SK-N-SH (cell line): Measurements from ENCODE around the gene ACAT2. TPM values are rescaled to one million over a fixed set of nuclear protein-coding genes. Genes with fewer than 3 reads are reported as not detected.

Experiments used
- CTCF ChIA-PET: fragments of 300-600, 350-600 bp; formaldehyde crosslinking; extraction: SDS; loops from one replicate; lab custom pipeline; 2021; lab: Yijun Ruan, JAX
- POLR2A ChIA-PET: fragments of 350-600 bp; sonication (Branson Sonifier 250); formaldehyde crosslinking; extraction: SDS; loops from one replicate; lab custom pipeline; 2020; ENCODE audit warnings: antibody characterized with exemption, inconsistent platforms; lab: Yijun Ruan, JAX
- DNase-seq: peaks from one replicate; pipeline ENCODE4 v3.0.0; 2012
- H2AFZ ChIP-seq: fragments of 200-600 bp; sonication (generic); 2 replicates; pipeline ENCODE4 v1.8.1; 2016; ENCODE audit warnings: antibody characterized with exemption, mild to moderate bottlenecking, low read depth
- H3F3A ChIP-seq: fragments of 200-600 bp; sonication (generic); replicated peaks from 2 replicates; pipeline ENCODE3; 2016; ENCODE audit warnings: antibody characterized with exemption, mild to moderate bottlenecking; ENCODE audit not compliant: insufficient read depth
- H3K27ac ChIP-seq, 2 experiments: fragments of 200-500 bp in 1 of 2; fragments of 200-600 bp in 1 of 2; sonication (Bioruptor generic) in 1 of 2; sonication (generic), shearing (Covaris generic) in 1 of 2; 2 replicates each; pipeline versions ENCODE4 v1.5.1 to v1.6.1; 2014 to 2016; ENCODE audit warnings: low read depth in 2 of 2, inconsistent platforms in 1 of 2, low read length in 1 of 2, mild to moderate bottlenecking in 1 of 2, mixed read lengths in 1 of 2
- H3K27me3 ChIP-seq: fragments of 200-600 bp; sonication (generic), shearing (Covaris generic); 2 replicates; pipeline ENCODE4 v1.6.1; 2016; ENCODE audit warnings: mixed run types; ENCODE audit not compliant: insufficient read depth
- H3K36me3 ChIP-seq, 2 experiments: fragments of 200-500 bp in 1 of 2; fragments of 200-600 bp in 1 of 2; sonication (Bioruptor generic) in 1 of 2; sonication (generic) in 1 of 2; replicated peaks in 1 of 2; 2 replicates each; pipeline versions ENCODE3 to v1.5.1; 2014 to 2016; ENCODE audit warnings: low read length in 1 of 2, mild to moderate bottlenecking in 1 of 2; ENCODE audit not compliant: insufficient read depth in 2 of 2, control insufficient read depth in 1 of 2
- H3K4me1 ChIP-seq, 2 experiments: fragments of 200-500 bp in 1 of 2; fragments of 200-600 bp in 1 of 2; sonication (Bioruptor generic) in 1 of 2; sonication (generic), shearing (Covaris generic) in 1 of 2; 2 replicates each; pipeline versions ENCODE4 v1.5.1 to v1.6.1; 2014 to 2016; ENCODE audit warnings: low read depth in 1 of 2, low read length in 1 of 2, mixed run types in 1 of 2; ENCODE audit not compliant: insufficient read depth in 2 of 2, control insufficient read depth in 1 of 2
- H3K4me2 ChIP-seq: fragments of 200-600 bp; sonication (generic), shearing (Covaris generic); 2 replicates; pipeline ENCODE4 v1.6.1; 2017; ENCODE audit warnings: mixed run types
- H3K4me3 ChIP-seq, 2 experiments: fragments of 200-500 bp in 1 of 2; fragments of 200-600 bp in 1 of 2; sonication (Bioruptor generic) in 1 of 2; sonication (generic), shearing (Covaris generic) in 1 of 2; 2 replicates each; pipeline versions ENCODE4 v1.5.1 to v1.8.1; 2014 to 2016; ENCODE audit warnings: low read depth in 2 of 2, inconsistent platforms in 1 of 2, low read length in 1 of 2, mild to moderate bottlenecking in 1 of 2, mixed read lengths in 1 of 2, moderate library complexity in 1 of 2
- H3K79me2 ChIP-seq: fragments of 200-600 bp; sonication (generic); 2 replicates; pipeline ENCODE4 v1.8.1; 2017; ENCODE audit warnings: mild to moderate bottlenecking; ENCODE audit not compliant: insufficient read depth
- H3K9ac ChIP-seq: fragments of 200-600 bp; sonication (generic); 2 replicates; pipeline ENCODE4 v1.6.1; 2017; ENCODE audit warnings: mixed run types
- H3K9me2 ChIP-seq: fragments of 200-600 bp; sonication (generic); 2 replicates; pipeline ENCODE4 v1.6.1; 2017; ENCODE audit warnings: mixed run types
- H3K9me3 ChIP-seq: fragments of 200-600 bp; sonication (generic); 2 replicates; pipeline ENCODE4 v1.6.1; 2017; ENCODE audit warnings: mixed run types, mild to moderate bottlenecking, moderate library complexity
- H4K20me1 ChIP-seq: fragments of 200-600 bp; sonication (generic); 2 replicates; pipeline ENCODE4 v1.6.1; 2017; ENCODE audit warnings: mild to moderate bottlenecking, mixed run types; ENCODE audit not compliant: insufficient read depth
- GABPA ChIP-seq: IDR thresholded peaks from 2 replicates; pipeline ENCODE4 v1.4.0; 2012; ENCODE audit warnings: low read depth, mild to moderate bottlenecking
- NFIC ChIP-seq: IDR thresholded peaks from 2 replicates; pipeline ENCODE4 v1.4.0; 2012; ENCODE audit warnings: borderline replicate concordance
- POLR2AphosphoS5 ChIP-seq: IDR thresholded peaks from 2 replicates; pipeline ENCODE4 v1.6.1; 2012; ENCODE audit warnings: low read depth, low read length
- REST ChIP-seq: IDR thresholded peaks from 2 replicates; pipeline ENCODE4 v1.6.1; 2012; ENCODE audit warnings: mild to moderate bottlenecking, low read depth, low read length, moderate library complexity
- SIN3A ChIP-seq: IDR thresholded peaks from 2 replicates; pipeline ENCODE4 v1.6.1; 2012; ENCODE audit warnings: low read depth, mild to moderate bottlenecking, low read length, moderate library complexity, borderline replicate concordance
- TEAD4 ChIP-seq: IDR thresholded peaks from 2 replicates; pipeline ENCODE4 v1.4.0; 2012; ENCODE audit warnings: mild to moderate bottlenecking, borderline replicate concordance; ENCODE audit not compliant: insufficient read depth
- YY1 ChIP-seq: IDR thresholded peaks from 2 replicates; pipeline ENCODE4 v1.4.0; 2012; ENCODE audit warnings: low read depth, mild to moderate bottlenecking
- WGBS: methylation state at CpG from one replicate; pipeline ENCODE4 v1.1.6; 2017; ENCODE audit warnings: low lambda C conversion rate; 5-methylcytosine and 5-hydroxymethylcytosine counted together
- polyA plus RNA-seq, 3 experiments: library from polyadenylated mRNA; depleted of rRNA; stranded (reverse); fragments of >200 nt; gene quantifications; 2 replicates each; pipeline ENCODE4 v1.2.3, GENCODE V29; 2012
- TF ChIP-seq, protein P1 (sequence below): IDR thresholded peaks from 2 replicates; pipeline ENCODE4 v1.4.0; 2012; ENCODE audit warnings: low read depth, borderline replicate concordance
- TF ChIP-seq, protein P2 (sequence below): IDR thresholded peaks from 2 replicates; pipeline ENCODE4; 2012
- TF ChIP-seq, protein P3 (sequence below): IDR thresholded peaks from 2 replicates; pipeline ENCODE4 v1.4.0; 2012; ENCODE audit warnings: low read depth

Gene ACAT2
- polyA plus RNA-seq, 1 of the 3 experiments (the other 2 are of a cell fraction), result 13.1 TPM

DNA sequence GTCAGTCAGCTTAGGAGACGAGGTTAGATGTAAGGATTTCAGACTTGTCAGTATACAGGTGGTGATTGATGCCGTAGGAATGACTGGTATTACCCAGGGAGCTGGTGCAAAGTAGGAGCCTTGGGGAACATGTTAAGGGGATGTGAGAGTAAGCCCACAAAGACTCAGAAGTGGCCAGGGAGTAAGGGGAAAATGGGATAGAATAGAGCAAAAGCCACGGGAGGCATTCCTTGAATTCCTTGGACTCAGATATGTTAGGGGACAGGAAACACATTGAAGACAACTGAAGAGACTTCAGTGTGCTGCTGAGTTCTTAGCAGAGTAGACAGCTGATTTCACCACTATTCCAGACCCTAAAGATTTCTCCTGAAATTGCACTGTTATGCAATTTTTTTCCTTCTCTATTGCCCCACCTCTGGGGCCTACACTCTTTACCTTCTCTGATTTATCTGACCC, 1.2 kb upstream of the ACAT2 start:
- ChIA-PET CTCF (interaction anchor here (0.7 to 1.4 kb wide), 2 partner anchors 9 to 30 kb away, joined by 3 read pairs; no protein-coding TSS in a partner anchor), POLR2A (interaction anchor here (2.2 to 2.3 kb wide), 2 partner anchors 29 to 34 kb away, joined by 11 read pairs; partner anchors contain the start of genes MRPL18, TCP1 and WTAP)
- WGBS, result 33% methylated on average over 3 of the region's 3 CpGs
- H3K4me2 ChIP-seq, result peak overlapping the region; percentile 99
- peak overlapping the region; percentile 91 to 94 for H3K27ac ChIP-seq
- peaks cover 36 to 43% of the 10 kb centered on the region in 2 experiments for H3K36me3 ChIP-seq
- H3K4me3 ChIP-seq, result peak overlapping the region in 1 of 2 experiments; percentile 75; a peak in 2 of 4 replicates
- TF ChIP-seq, protein P1, sequence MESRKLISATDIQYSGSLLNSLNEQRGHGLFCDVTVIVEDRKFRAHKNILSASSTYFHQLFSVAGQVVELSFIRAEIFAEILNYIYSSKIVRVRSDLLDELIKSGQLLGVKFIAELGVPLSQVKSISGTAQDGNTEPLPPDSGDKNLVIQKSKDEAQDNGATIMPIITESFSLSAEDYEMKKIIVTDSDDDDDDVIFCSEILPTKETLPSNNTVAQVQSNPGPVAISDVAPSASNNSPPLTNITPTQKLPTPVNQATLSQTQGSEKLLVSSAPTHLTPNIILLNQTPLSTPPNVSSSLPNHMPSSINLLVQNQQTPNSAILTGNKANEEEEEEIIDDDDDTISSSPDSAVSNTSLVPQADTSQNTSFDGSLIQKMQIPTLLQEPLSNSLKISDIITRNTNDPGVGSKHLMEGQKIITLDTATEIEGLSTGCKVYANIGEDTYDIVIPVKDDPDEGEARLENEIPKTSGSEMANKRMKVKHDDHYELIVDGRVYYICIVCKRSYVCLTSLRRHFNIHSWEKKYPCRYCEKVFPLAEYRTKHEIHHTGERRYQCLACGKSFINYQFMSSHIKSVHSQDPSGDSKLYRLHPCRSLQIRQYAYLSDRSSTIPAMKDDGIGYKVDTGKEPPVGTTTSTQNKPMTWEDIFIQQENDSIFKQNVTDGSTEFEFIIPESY, result no peak
- TF ChIP-seq YY1 (no peak), TEAD4 (peak; percentile 53; the same call in 1 of the 2 replicates), NFIC (no peak), POLR2AphosphoS5 (peak; percentile 28; the same call in 1 of the 2 replicates), SIN3A (0 out of 2 replicates have a peak, but pooled peaks have one; percentile 42)
- TF ChIP-seq, protein P2, sequence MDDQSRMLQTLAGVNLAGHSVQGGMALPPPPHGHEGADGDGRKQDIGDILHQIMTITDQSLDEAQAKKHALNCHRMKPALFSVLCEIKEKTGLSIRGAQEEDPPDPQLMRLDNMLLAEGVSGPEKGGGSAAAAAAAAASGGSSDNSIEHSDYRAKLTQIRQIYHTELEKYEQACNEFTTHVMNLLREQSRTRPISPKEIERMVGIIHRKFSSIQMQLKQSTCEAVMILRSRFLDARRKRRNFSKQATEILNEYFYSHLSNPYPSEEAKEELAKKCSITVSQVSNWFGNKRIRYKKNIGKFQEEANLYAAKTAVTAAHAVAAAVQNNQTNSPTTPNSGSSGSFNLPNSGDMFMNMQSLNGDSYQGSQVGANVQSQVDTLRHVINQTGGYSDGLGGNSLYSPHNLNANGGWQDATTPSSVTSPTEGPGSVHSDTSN, result no peak
- TF ChIP-seq, protein P3, sequence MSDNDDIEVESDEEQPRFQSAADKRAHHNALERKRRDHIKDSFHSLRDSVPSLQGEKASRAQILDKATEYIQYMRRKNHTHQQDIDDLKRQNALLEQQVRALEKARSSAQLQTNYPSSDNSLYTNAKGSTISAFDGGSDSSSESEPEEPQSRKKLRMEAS, result no peak
- peak overlapping the region; percentile 87; the same call in 1 of the 2 replicates for H3K9ac ChIP-seq
- no peak overlapping the region for H2AFZ ChIP-seq
- H4K20me1 ChIP-seq, result no peaks in the 10 kb centered on the region
- H3K27me3 ChIP-seq, result no peaks in the 10 kb centered on the region
- no peaks in the 10 kb centered on the region for H3K9me3 ChIP-seq
- H3K79me2 ChIP-seq, result peaks cover 34% of the 10 kb centered on the region
- H3K4me1 ChIP-seq, result peaks cover 13 to 20% of the 10 kb centered on the region in 2 experiments
- peaks cover 49% of the 10 kb centered on the region for H3F3A ChIP-seq
- H3K9me2 ChIP-seq, result no peaks in the 10 kb centered on the region
- no peak for DNase-seq

GRCh38 chr6:159761129-159761872, 544 bp upstream of the ACAT2 start:
- H3K79me2 ChIP-seq, result peaks cover 29% of the 10 kb centered on the region
- H3K9me3 ChIP-seq, result no peaks in the 10 kb centered on the region
- peak overlapping the region; percentile 91 to 94 for H3K27ac ChIP-seq
- peaks cover 13 to 20% of the 10 kb centered on the region in 2 experiments for H3K4me1 ChIP-seq
- peak overlapping the region; percentile 75 to 85 for H3K4me3 ChIP-seq
- 6% methylated on average over 20 of the region's 45 CpGs for WGBS
- H3K9ac ChIP-seq, result peak overlapping the region; percentile 87
- H4K20me1 ChIP-seq, result no peaks in the 10 kb centered on the region
- ChIA-PET POLR2A (interaction anchor here (2.2 to 2.3 kb wide), 2 partner anchors 28 to 35 kb away, joined by 11 read pairs; partner anchors contain the start of genes MRPL18, TCP1 and WTAP), CTCF (interaction anchor here (0.7 to 1.4 kb wide), 3 partner anchors 10 to 32 kb away, joined by 3 read pairs; no protein-coding TSS in a partner anchor)
- peaks cover 33 to 43% of the 10 kb centered on the region in 2 experiments for H3K36me3 ChIP-seq
- peak overlapping the region; percentile 99 for H3K4me2 ChIP-seq
- H3F3A ChIP-seq, result peaks cover 43% of the 10 kb centered on the region
- no peaks in the 10 kb centered on the region for H3K9me2 ChIP-seq
- DNase-seq, result peak; percentile 36
- no peaks in the 10 kb centered on the region for H3K27me3 ChIP-seq
- H2AFZ ChIP-seq, result peak overlapping the region; percentile 88; the same call in 1 of the 2 replicates
- TF ChIP-seq GABPA, result peak; percentile 56
- TF ChIP-seq REST, result no peak
